ENCODE data around the gene HYI. TPM values are rescaled to one million over a fixed set of nuclear protein-coding genes. Genes with fewer than 3 reads are reported as not detected.
"Not testable (repeated sequence)": the region's sequence is repeated elsewhere in the genome, so short reads cannot be mapped to it uniquely, and the experiment has no call there.

The HYI gene
- total RNA-seq, 2 donors from 2014 or later = 13.4 to 15.0 TPM

DNA sequence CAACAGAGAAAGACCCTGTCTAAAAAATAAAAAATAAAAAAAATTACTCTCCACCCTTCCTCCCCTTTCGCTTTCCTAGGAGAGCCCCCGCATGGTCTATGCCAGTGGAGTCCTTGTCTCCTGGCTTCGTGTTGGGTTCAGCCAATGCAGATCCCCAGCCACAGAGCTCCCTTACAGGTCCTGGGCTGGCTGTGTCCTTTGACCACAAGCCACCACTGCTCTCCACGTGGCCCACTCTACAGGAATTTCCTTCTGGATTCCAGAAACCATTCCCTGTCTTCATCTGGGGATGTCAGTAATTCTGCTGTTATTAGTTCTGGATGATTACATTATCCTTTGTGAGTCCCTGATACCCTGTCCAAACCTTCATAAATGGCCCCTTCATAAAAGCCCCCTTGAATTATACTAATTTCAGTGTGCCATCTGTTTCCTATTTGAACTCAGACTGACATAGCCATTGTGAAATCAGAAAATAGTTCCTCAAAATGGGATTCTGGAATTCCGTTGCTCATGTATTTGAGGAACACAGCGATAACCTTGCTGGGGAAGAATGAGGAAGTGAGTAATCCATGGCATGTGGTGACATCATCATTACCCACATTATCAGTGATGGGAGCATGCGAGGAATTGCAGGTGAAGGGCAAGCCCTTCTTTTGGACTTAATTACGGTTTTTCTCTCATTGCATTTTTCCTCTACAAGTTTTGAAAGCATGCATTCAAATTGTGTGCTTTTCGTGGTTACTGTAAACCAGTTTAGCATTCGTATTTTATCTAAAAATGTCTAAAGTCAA is 22.1 kb upstream of the HYI start:
- not testable (repeated sequence) for DNase-seq (ENCODE audit: low spot score); H3K36me3 Mint-ChIP-seq; H3K4me3 Mint-ChIP-seq; H3K4me1 Mint-ChIP-seq (ENCODE audit: low read depth in 2 of 2); H3K27ac Mint-ChIP-seq; ATAC-seq; H3K9me3 Mint-ChIP-seq
- peaks cover 9 to 16% of the 10 kb centered on the region in 2 donors for H3K27me3 Mint-ChIP-seq

DNA sequence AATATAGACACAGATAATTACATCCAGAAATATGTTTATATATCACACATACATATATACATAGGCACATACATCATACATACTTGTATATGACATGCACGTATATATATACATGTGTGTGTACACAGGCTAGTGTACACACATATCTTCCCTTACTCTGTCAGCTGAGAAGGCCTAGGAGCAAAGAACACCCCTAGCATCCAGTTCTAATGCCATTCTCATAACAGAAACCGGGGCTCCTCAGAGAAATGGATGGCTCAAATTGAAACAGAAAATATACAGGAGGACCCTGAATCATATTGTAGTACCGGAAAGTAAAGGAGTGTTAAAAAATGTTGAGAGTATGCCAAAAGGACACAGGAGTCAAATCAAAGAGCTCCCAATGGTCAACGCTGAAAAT is 19.7 kb upstream of the HYI start:
- ATAC-seq (peak in 1 of 2 donors; percentile 70), DNase-seq (ENCODE audit: low spot score) (no peak)
- Mint-ChIP-seq H3K27me3 (peaks cover 0 to 6% of the 10 kb centered on the region in 2 donors), H3K36me3 (no peaks in the 10 kb centered on the region), H3K4me1 (ENCODE audit: low read depth in 2 of 2) (no peaks in the 10 kb centered on the region), H3K9me3 (no peaks in the 10 kb centered on the region), H3K4me3 (no peak overlapping the region), H3K27ac (no peak overlapping the region)

DNA sequence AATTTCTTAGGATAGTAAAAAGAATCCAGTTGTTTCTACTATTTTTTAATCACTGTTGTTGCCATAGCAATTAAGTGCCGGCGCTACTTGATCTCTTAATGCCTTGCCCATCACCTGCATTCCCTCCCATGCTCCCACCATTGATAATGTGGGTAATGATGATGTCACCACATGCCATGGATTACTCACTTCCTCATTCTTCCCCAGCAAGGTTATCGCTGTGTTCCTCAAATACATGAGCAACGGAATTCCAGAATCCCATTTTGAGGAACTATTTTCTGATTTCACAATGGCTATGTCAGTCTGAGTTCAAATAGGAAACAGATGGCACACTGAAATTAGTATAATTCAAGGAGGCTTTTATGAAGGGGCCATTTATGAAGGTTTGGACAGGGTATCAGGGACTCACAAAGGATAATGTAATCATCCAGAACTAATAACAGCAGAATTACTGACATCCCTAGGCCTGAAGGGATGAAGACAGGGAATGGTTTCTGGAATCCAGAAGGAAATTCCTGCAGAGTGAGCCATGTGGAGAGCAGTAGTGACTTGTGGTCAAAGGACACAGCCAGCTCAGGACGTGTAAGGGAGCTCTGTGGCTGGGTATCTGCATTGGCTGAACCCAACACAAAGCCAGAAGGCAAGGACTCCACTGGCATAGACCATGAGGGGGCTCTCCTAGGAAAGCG is 18.9 kb upstream of the HYI start:
- H3K4me1 Mint-ChIP-seq (ENCODE audit: low read depth in 2 of 2); H3K4me3 Mint-ChIP-seq: not testable (repeated sequence)

DNA sequence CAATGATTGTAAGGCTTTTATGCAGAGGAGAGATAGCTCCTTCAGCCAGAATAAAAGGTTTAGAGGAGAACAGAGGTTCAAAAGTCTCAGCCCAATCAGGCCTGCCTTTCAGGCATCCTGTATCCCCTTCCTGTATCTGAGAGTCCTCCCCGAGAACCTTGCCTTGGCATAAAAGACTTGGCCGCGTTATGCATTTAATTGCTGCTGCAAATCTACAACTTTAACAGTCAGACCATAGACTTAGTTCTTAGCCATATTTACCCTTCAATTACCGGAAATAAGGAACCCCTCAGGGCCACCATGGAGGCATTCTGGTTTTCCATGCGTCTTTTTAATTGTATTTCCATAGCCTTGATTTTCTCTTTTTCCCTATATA is 18.3 kb upstream of the HYI start:
- Mint-ChIP-seq H3K4me1 (ENCODE audit: low read depth in 2 of 2) (no peaks in the 10 kb centered on the region), H3K9me3 (no peaks in the 10 kb centered on the region), H3K36me3 (no peaks in the 10 kb centered on the region), H3K27ac (no peak overlapping the region), H3K27me3 (peaks cover 0 to 6% of the 10 kb centered on the region in 2 donors), H3K4me3 (no peak overlapping the region)
- ATAC-seq (no peak), DNase-seq (ENCODE audit: low spot score) (no peak)

More for the DNA sequence above, 18.9 kb upstream of the HYI start:
- not testable (repeated sequence) for DNase-seq (ENCODE audit: low spot score); H3K36me3 Mint-ChIP-seq; H3K27ac Mint-ChIP-seq; H3K9me3 Mint-ChIP-seq; ATAC-seq; H3K27me3 Mint-ChIP-seq

DNA sequence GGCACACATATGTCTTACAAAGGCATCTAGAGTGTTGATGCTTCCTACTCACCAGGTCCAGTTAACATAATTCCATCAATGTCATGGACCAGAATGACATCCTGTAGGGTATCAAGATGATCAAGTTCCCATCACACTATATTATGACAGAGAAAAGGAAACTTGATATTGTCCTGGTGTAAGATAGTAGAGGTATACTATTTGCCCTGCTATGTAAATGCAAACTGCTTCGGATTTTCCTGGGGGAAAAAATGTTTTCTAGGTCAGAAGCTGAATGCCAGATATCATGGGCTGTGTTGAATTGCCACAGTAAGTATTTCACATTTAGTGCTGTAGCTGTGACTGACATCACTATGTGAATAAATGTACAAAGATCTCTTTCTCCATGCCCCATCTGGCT is 16.2 kb upstream of the HYI start:
- Mint-ChIP-seq H3K27ac (no peak overlapping the region), H3K4me1 (ENCODE audit: low read depth in 2 of 2) (no peaks in the 10 kb centered on the region), H3K27me3 (peaks cover 0 to 2% of the 10 kb centered on the region in 2 donors), H3K9me3 (no peaks in the 10 kb centered on the region), H3K36me3 (no peaks in the 10 kb centered on the region), H3K4me3 (no peak overlapping the region)
- DNase-seq (ENCODE audit: low spot score) = no peak
- no peak for ATAC-seq

DNA sequence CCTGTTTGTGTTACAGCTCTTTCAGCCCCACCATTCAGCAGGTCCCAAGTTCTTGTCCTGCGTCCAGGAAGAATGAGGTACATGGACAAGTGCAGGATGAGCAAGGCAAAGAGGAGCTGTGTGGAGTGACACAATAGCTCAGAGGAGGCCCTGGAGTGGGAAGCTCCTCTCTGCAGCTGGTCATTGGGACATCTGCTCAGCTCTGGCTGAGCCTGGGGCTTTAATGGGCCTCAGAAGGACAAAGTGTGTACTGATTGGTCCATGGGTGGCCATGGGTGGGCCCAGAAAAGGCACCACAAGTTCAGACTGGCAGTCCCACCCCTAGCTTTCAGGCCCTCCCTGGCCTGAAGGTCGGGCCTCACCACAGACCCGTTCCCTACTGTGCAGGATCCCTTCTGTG is 14.7 kb upstream of the HYI start:
- DNase-seq (ENCODE audit: low spot score) (no peak), ATAC-seq (no peak)
- no peaks in the 10 kb centered on the region for H3K36me3 Mint-ChIP-seq
- no peak overlapping the region for H3K4me3 Mint-ChIP-seq
- H3K27ac Mint-ChIP-seq = no peak overlapping the region
- no peaks in the 10 kb centered on the region for H3K27me3 Mint-ChIP-seq
- H3K4me1 Mint-ChIP-seq (ENCODE audit: low read depth in 2 of 2) = no peaks in the 10 kb centered on the region
- no peaks in the 10 kb centered on the region for H3K9me3 Mint-ChIP-seq

DNA sequence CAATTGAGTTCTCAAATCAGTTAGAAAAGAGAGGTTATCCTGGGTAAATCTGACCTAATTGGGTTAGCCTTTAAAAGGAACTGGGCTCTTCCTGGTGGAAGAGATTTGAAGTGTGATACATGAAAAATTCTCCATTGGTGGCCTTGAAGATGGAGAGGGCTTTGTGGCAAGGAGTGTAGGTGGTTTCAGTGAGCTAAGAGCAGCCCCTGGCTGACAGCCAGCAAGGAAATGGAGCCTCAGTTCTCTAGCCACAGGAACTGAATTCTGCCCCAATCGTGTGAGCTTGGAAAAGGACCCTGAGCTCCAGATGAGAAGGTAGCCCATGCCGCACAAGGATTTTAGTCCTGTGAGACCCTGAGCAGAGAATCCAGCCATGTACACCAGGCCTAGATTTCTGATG is 12.7 kb upstream of the HYI start:
- H3K4me1 Mint-ChIP-seq (ENCODE audit: low read depth in 2 of 2) = peaks cover 0 to 1% of the 10 kb centered on the region in 2 donors
- ATAC-seq = no peak
- no peak for DNase-seq (ENCODE audit: low spot score)
- H3K4me3 Mint-ChIP-seq = no peak overlapping the region
- H3K9me3 Mint-ChIP-seq = no peaks in the 10 kb centered on the region
- peaks cover 2 to 14% of the 10 kb centered on the region in 2 donors for H3K27me3 Mint-ChIP-seq
- no peaks in the 10 kb centered on the region for H3K36me3 Mint-ChIP-seq
- no peak overlapping the region for H3K27ac Mint-ChIP-seq

DNA sequence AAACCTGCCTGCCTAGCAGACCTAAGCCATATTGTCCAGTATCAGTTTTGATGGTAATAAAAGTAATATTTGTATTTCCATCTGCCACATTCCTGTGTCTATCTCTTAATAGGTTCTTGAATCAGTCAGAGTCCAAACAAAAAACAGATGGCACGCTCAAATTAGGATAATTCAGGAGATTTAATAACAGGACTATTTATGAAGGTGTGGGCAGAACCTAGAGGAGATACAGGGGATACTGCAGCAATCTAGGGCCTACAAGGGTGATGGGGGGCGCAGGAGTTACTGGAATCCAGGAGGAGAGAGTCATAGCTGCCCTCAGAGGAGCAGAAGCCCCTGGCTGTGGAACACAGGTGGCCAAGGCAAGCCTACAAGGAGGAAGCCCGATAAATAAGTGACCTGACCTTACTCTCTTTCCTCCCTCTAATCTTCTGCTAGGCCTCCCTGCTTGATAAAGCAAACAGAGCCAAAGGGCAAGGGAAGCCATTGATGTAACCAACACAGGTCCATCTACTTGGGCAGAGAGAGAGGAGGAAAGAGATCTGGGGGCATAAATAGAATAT is 11.9 kb upstream of the HYI start:
- DNase-seq (ENCODE audit: low spot score) = no peak
- peaks cover 2 to 18% of the 10 kb centered on the region in 2 donors for H3K27me3 Mint-ChIP-seq
- no peaks in the 10 kb centered on the region for H3K9me3 Mint-ChIP-seq
- H3K27ac Mint-ChIP-seq = no peak overlapping the region
- peaks cover 0 to 7% of the 10 kb centered on the region in 2 donors for H3K4me1 Mint-ChIP-seq (ENCODE audit: low read depth in 2 of 2)
- no peaks in the 10 kb centered on the region for H3K36me3 Mint-ChIP-seq
- ATAC-seq = no peak
- H3K4me3 Mint-ChIP-seq = no peak overlapping the region

DNA sequence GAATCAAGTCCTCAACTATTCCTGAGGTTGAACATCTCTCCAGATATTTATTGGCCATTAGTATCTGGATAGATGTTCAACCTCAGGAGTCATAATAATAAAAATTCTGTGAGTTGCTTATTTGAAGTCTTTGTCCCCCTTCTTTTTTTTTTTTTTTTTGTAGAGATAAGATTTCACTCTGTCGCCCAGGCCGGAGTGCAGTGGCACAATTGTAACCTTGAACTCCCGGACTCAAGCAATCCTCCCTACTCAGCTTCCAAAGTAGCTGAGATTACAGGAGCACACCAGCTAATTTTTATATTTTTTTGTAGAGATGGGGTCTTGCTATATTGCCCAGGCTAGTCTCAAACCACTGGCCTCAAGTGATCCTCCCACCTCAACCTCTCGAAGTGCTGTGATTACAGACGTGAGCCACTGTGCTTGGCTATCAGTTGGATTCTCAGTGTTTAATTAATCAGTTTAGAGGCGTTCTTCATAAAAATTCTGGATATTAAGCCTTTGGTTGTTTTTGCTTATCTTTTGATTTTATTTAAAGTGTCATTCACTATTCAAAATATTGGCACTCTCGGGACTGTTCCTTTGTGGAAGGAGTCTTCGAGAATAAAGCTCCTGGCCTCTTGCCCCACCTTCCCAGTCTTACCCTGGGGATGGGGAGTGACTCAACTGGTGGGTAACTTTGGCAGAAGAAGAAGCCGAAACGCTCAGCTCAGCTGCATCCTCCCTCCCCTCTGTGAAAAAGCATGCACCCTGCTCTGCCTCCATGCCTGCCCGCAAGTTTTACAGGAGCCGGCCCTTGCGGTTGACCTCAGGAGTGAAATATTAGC is 11.2 kb upstream of the HYI start:
- Mint-ChIP-seq H3K27me3 (peaks cover 2 to 19% of the 10 kb centered on the region in 2 donors), H3K27ac (no peak overlapping the region), H3K4me3 (no peak overlapping the region), H3K9me3 (no peaks in the 10 kb centered on the region), H3K36me3 (no peaks in the 10 kb centered on the region), H3K4me1 (ENCODE audit: low read depth in 2 of 2) (peaks cover 0 to 7% of the 10 kb centered on the region in 2 donors)
- DNase-seq (ENCODE audit: low spot score) = no peak
- ATAC-seq = no peak

DNA sequence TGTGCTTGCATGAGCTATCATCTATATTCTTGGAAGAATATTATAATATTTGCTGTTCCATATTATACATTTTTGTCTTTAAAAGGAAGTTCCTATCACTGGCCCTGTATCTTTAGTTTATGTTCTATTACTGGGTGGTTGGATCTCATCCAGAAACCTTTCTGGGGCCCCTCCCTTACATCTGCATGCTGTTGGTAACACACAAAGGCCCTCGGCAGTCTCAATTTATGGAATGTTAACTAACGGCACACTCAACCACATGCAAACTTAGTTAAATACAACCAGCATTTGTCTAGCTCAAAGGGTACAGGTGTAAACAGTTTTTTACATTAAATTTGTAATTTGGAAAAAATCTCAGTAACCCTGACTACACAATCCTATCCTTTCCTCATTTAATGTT is 9.7 kb upstream of the HYI start:
- peaks cover 0 to 7% of the 10 kb centered on the region in 2 donors for H3K4me1 Mint-ChIP-seq (ENCODE audit: low read depth in 2 of 2)
- H3K36me3 Mint-ChIP-seq = no peaks in the 10 kb centered on the region
- H3K27me3 Mint-ChIP-seq = peaks cover 16 to 33% of the 10 kb centered on the region in 2 donors
- ATAC-seq = no peak
- no peak overlapping the region for H3K27ac Mint-ChIP-seq
- H3K9me3 Mint-ChIP-seq = no peaks in the 10 kb centered on the region
- no peak overlapping the region for H3K4me3 Mint-ChIP-seq
- no peak for DNase-seq (ENCODE audit: low spot score)

DNA sequence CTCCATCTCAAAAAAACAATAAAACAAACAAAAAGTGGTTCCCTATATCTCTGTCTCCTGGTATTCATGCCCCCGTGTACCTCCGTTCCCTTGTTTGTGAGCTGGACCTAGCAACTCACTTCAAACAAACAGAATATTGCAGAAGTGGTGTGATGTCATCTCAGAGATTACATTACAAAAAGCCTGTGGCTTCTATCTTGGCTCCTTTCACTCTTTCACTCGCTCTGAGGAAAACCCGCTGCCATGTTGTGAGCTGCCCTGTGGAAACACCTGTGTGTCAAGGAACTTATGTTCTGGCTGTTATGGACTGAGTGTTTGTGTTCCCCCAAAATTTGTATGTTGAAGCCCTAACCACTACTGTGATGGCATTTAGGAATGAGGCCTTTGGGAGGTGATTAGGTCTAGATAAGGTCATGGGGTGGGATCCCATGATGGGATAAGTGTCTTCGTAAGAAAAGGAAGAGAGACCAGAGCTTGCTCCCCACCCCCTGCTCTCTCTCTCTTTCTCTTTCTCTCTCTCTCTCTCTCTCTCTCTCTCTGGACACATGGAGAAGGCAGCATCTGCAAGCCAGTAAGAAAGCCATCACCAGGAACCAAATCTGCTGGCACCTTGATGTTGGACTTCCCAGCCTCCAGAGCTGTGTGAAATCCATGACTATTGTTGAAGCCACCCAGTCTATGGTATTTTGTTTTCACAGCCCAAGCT is 7.4 kb upstream of the HYI start:
- Mint-ChIP-seq H3K36me3 (no peaks in the 10 kb centered on the region), H3K27ac (peak overlapping the region in 1 of 2 donors; percentile 57), H3K9me3 (no peaks in the 10 kb centered on the region), H3K4me3 (no peak overlapping the region), H3K27me3 (peaks cover 31 to 53% of the 10 kb centered on the region in 2 donors), H3K4me1 (ENCODE audit: low read depth in 2 of 2) (peaks cover 0 to 7% of the 10 kb centered on the region in 2 donors)
- DNase-seq (ENCODE audit: low spot score) = no peak
- peak in 1 of 2 donors; percentile 77 for ATAC-seq

DNA sequence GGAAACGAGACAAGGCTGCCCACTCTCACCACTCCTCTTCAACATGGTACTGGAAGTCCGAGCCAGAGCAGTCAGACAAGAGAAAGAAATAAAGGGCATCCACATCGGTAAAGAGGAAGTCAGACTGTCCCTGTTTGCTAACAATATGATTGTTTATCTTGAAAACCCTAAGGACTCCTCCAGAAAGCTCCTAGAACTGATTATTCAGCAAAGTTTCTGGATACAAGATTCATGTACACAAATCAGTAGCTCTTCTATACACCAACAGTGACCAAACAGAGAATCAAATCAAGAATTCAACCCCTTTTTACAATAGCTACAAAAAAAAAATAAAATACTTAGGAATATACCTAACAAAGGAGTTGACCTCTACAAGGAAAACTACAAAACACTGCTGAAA is 4.6 kb upstream of the HYI start:
- not testable (repeated sequence) for H3K9me3 Mint-ChIP-seq; H3K36me3 Mint-ChIP-seq; DNase-seq (ENCODE audit: low spot score); ATAC-seq; H3K27ac Mint-ChIP-seq; H3K4me3 Mint-ChIP-seq
- H3K27me3 Mint-ChIP-seq = peaks cover 37 to 61% of the 10 kb centered on the region in 2 donors
- peaks cover 10 to 13% of the 10 kb centered on the region in 2 donors for H3K4me1 Mint-ChIP-seq (ENCODE audit: low read depth in 2 of 2)

Measured in natural killer cell treated with Interleukin-12 subunit alpha and Interleukin-12 subunit beta and Interleukin-15 and Interleukin-18, amount 100 ng/mL, for 72 hours (primary cell).